Activated T-cell treated with anti-CD3 and anti-CD28 coated beads for 1 hour (primary cell): ENCODE data around the gene KIF1C.
"Not testable (repeated sequence)": the region's sequence is repeated elsewhere in the genome, so short reads cannot be mapped to it uniquely, and the experiment has no call there.

ENCODE experiments used
- DNase-seq: peaks from one replicate; pipeline ENCODE4 v3.0.0-alpha.2; 2020; ENCODE audit warnings: low read depth

KIF1C gene

GRCh38 chr17:5045496-5045895 lies 47.7 kb downstream of the KIF1C start:
- DNase-seq: no peak

- DNase-seq: no peak
Observed at GRCh38 chr17:5047446-5047845, 49.7 kb downstream of the KIF1C start.

GRCh38 chr17:5049314-5049841 lies 51.6 kb downstream of the KIF1C start:
- peak; percentile 51 for DNase-seq

GRCh38 chr17:5050278-5050677 lies 52.5 kb downstream of the KIF1C start:
- no peak for DNase-seq

- no peak for DNase-seq
Observed at GRCh38 chr17:5055543-5055942, 57.8 kb downstream of the KIF1C start.

GRCh38 chr17:5065227-5065744 lies 67.5 kb downstream of the KIF1C start:
- no peak for DNase-seq

GRCh38 chr17:5068236-5068635 lies 70.5 kb downstream of the KIF1C start:
- no peak for DNase-seq

GRCh38 chr17:5069724-5070123 lies 72.0 kb downstream of the KIF1C start:
- no peak for DNase-seq

- not testable (repeated sequence) for DNase-seq
Observed at GRCh38 chr17:5075472-5075871, 77.7 kb downstream of the KIF1C start.

GRCh38 chr17:5077275-5077674 lies 79.5 kb downstream of the KIF1C start:
- not testable (repeated sequence) for DNase-seq

- DNase-seq: no peak
Observed at GRCh38 chr17:5077781-5078105, 80.0 kb downstream of the KIF1C start.
